ENCODE measurements around the gene SHKBP1. TPM values are rescaled to one million over a fixed set of nuclear protein-coding genes. Genes with fewer than 3 reads are reported as not detected.

Gene SHKBP1
- total and polyA plus RNA-seq, 2 donors (not counting 1 experiment from before 2014, with no cell fraction given): 179 to 227 TPM

- no peaks in the 10 kb centered on the region for H3K4me1 Mint-ChIP-seq
- Histone ChIP-seq H3K27me3 (replicated peaks in 1 of 4; ENCODE audit: control extremely low read depth in 1 of 4, control insufficient read depth in 3 of 4, insufficient read depth in 4 of 4, low read length in 3 of 4) (peaks cover 0 to 45% (median 12%) of the 10 kb centered on the region in 4 experiments), H3K9ac (ENCODE audit: low read length) (no peak overlapping the region), H3K9me3 (ENCODE audit: control extremely low read depth in 1 of 3, control insufficient read depth in 2 of 3, insufficient read depth in 1 of 3, low read length in 2 of 3) (peaks cover 0 to 5% (median 0%) of the 10 kb centered on the region in 3 donors), H3K4me1 (ENCODE audit: control insufficient read depth in 2 of 2, insufficient read depth in 2 of 2, low read length in 2 of 2) (no peaks in the 10 kb centered on the region), H3K4me3 (ENCODE audit: control extremely low read depth in 1 of 5, extremely low read depth in 1 of 5, insufficient read depth in 1 of 5, low read depth in 2 of 5, low read length in 4 of 5) (no peak overlapping the region), H3K27ac (ENCODE audit: low read length in 2 of 2) (no peak overlapping the region), H4K20me1 (ENCODE audit: control insufficient read depth, insufficient read depth, low read length, poor library complexity, severe bottlenecking) (no peaks in the 10 kb centered on the region), H3K4me2 (replicated peaks; ENCODE audit: low read depth, low read length, poor library complexity, severe bottlenecking) (no peak overlapping the region), H3K36me3 (replicated peaks in 1 of 2; ENCODE audit: control extremely low read depth in 1 of 2, control insufficient read depth in 1 of 2, extremely low read depth in 1 of 2, insufficient read depth in 2 of 2, low read length in 1 of 2) (no peaks in the 10 kb centered on the region), H3K79me2 (ENCODE audit: control insufficient read depth, insufficient read depth, low read length) (no peaks in the 10 kb centered on the region), H2AFZ (ENCODE audit: insufficient read depth, low read depth, low read length, poor library complexity, severe bottlenecking) (no peak overlapping the region)
- ATAC-seq (ENCODE audit: low read depth) (no peak), DNase-seq (no peak)
- TF ChIP-seq EZH2 (IDR thresholded peaks at IDR 0.05; ENCODE audit: borderline replicate concordance, insufficient read depth, low read depth, low read length, poor library complexity, severe bottlenecking): no peak
- TF ChIP-seq, protein P1, sequence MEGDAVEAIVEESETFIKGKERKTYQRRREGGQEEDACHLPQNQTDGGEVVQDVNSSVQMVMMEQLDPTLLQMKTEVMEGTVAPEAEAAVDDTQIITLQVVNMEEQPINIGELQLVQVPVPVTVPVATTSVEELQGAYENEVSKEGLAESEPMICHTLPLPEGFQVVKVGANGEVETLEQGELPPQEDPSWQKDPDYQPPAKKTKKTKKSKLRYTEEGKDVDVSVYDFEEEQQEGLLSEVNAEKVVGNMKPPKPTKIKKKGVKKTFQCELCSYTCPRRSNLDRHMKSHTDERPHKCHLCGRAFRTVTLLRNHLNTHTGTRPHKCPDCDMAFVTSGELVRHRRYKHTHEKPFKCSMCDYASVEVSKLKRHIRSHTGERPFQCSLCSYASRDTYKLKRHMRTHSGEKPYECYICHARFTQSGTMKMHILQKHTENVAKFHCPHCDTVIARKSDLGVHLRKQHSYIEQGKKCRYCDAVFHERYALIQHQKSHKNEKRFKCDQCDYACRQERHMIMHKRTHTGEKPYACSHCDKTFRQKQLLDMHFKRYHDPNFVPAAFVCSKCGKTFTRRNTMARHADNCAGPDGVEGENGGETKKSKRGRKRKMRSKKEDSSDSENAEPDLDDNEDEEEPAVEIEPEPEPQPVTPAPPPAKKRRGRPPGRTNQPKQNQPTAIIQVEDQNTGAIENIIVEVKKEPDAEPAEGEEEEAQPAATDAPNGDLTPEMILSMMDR (IDR thresholded peaks at IDR 0.05): no peak
- H3K4me3 Mint-ChIP-seq: no peak overlapping the region
- intact Hi-C loops (cut with micrococcal nuclease): no loop called here
- peaks cover 45% of the 10 kb centered on the region for H3K27me3 Mint-ChIP-seq
- 94% methylated on average over 12 of the region's 17 CpGs for WGBS (ENCODE audit: insufficient coverage)
- H3K27ac Mint-ChIP-seq: no peak overlapping the region
- CTCF ChIA-PET: interaction anchor here (0.6 to 2.1 kb wide), 5 partner anchors 10 to 251 kb away, joined by 3 to 4 read pairs (median 3); no protein-coding TSS in a partner anchor
- POLR2A ChIA-PET: no interaction called here
- H3K9me3 Mint-ChIP-seq (ENCODE audit: insufficient read depth): no peaks in the 10 kb centered on the region
Measured at GRCh38 chr19:40555978-40556689, 20.5 kb upstream of the SHKBP1 start.

GRCh38 chr19:40556953-40557530, 19.6 kb upstream of the SHKBP1 start:
- no peak overlapping the region for H3K27ac Mint-ChIP-seq

More at GRCh38 chr19:40556953-40557530, 19.6 kb upstream of the SHKBP1 start:
- Histone ChIP-seq H3K27me3 (replicated peaks in 1 of 4; ENCODE audit: control extremely low read depth in 1 of 4, control insufficient read depth in 3 of 4, insufficient read depth in 4 of 4, low read length in 3 of 4) (peaks cover 0 to 42% (median 12%) of the 10 kb centered on the region in 4 experiments), H3K9ac (ENCODE audit: low read length) (no peak overlapping the region), H3K4me2 (replicated peaks; ENCODE audit: low read depth, low read length, poor library complexity, severe bottlenecking) (no peak overlapping the region), H3K9me3 (ENCODE audit: control extremely low read depth in 1 of 3, control insufficient read depth in 2 of 3, insufficient read depth in 1 of 3, low read length in 2 of 3) (peaks cover 0 to 5% (median 0%) of the 10 kb centered on the region in 3 donors), H4K20me1 (ENCODE audit: control insufficient read depth, insufficient read depth, low read length, poor library complexity, severe bottlenecking) (no peaks in the 10 kb centered on the region), H3K4me3 (ENCODE audit: control extremely low read depth in 1 of 5, extremely low read depth in 1 of 5, insufficient read depth in 1 of 5, low read depth in 2 of 5, low read length in 4 of 5) (no peak overlapping the region), H3K4me1 (ENCODE audit: control insufficient read depth in 2 of 2, insufficient read depth in 2 of 2, low read length in 2 of 2) (no peaks in the 10 kb centered on the region), H3K36me3 (replicated peaks in 1 of 2; ENCODE audit: control extremely low read depth in 1 of 2, control insufficient read depth in 1 of 2, extremely low read depth in 1 of 2, insufficient read depth in 2 of 2, low read length in 1 of 2) (no peaks in the 10 kb centered on the region), H3K79me2 (ENCODE audit: control insufficient read depth, insufficient read depth, low read length) (no peaks in the 10 kb centered on the region), H3K27ac (ENCODE audit: low read length in 2 of 2) (no peak overlapping the region), H2AFZ (ENCODE audit: insufficient read depth, low read depth, low read length, poor library complexity, severe bottlenecking) (no peak overlapping the region)
- H3K9me3 Mint-ChIP-seq (ENCODE audit: insufficient read depth): no peaks in the 10 kb centered on the region
- ATAC-seq (ENCODE audit: low read depth) (no peak), DNase-seq (no peak)
- peaks cover 47% of the 10 kb centered on the region for H3K27me3 Mint-ChIP-seq
- no peak overlapping the region for H3K4me3 Mint-ChIP-seq
- POLR2A ChIA-PET: no interaction called here
- intact Hi-C loops (cut with micrococcal nuclease): no loop called here
- 89% methylated on average over 24 of the region's 24 CpGs for WGBS (ENCODE audit: insufficient coverage)
- TF ChIP-seq, protein P1 (IDR thresholded peaks at IDR 0.05): no peak
- TF ChIP-seq EZH2 (IDR thresholded peaks at IDR 0.05; ENCODE audit: borderline replicate concordance, insufficient read depth, low read depth, low read length, poor library complexity, severe bottlenecking): no peak
- CTCF ChIA-PET: interaction anchor here (0.7 to 2.4 kb wide), 6 partner anchors 11 to 1015 kb away, joined by 3 to 7 read pairs (median 3); no protein-coding TSS in a partner anchor
- no peaks in the 10 kb centered on the region for H3K4me1 Mint-ChIP-seq
